AG09309 (cell line): ENCODE measurements around the gene ITCH.

ENCODE experiments used
- DNase-seq: peaks from one replicate; pipeline ENCODE4 v3.0.0-alpha.2; 2010; ENCODE audit warnings: low read depth
- H3K4me3 ChIP-seq: 2 replicates; pipeline ENCODE4 v1.5.1; 2011; ENCODE audit warnings: mild to moderate bottlenecking, low read depth, low read length, moderate library complexity; ENCODE audit not compliant: control insufficient read depth
- TF ChIP-seq, protein P1 (sequence below): IDR thresholded peaks from 2 replicates; pipeline ENCODE4 v1.5.1; 2011; ENCODE audit warnings: mild to moderate bottlenecking, low read depth, low read length, inconsistent platforms; ENCODE audit not compliant: insufficient read depth, control insufficient read depth; ENCODE audit errors: missing control alignments

Gene ITCH

DNA sequence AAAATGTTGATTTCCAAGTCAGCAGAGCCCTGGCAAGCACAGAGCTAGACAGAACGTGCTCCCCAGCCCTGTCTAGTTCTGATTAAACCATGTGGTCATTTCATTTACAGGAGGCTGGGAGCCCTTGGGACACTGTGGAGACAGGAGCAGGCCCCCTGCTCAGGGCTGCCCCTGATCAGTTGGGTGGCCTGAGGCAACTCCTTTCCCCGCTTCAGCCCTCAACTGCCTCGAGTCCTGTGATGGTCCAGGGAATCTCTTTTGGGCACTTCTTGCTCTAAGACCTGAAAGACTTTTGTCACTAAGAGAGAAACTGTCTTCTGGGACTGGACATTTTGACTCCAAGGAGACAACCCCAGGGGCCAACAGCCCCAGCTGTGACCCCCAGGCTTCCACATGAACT, 166.7 kb downstream of the ITCH start:
- DNase-seq, result no peak
- TF ChIP-seq, protein P1, sequence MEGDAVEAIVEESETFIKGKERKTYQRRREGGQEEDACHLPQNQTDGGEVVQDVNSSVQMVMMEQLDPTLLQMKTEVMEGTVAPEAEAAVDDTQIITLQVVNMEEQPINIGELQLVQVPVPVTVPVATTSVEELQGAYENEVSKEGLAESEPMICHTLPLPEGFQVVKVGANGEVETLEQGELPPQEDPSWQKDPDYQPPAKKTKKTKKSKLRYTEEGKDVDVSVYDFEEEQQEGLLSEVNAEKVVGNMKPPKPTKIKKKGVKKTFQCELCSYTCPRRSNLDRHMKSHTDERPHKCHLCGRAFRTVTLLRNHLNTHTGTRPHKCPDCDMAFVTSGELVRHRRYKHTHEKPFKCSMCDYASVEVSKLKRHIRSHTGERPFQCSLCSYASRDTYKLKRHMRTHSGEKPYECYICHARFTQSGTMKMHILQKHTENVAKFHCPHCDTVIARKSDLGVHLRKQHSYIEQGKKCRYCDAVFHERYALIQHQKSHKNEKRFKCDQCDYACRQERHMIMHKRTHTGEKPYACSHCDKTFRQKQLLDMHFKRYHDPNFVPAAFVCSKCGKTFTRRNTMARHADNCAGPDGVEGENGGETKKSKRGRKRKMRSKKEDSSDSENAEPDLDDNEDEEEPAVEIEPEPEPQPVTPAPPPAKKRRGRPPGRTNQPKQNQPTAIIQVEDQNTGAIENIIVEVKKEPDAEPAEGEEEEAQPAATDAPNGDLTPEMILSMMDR, result no peak
- no peak overlapping the region for H3K4me3 ChIP-seq

DNA sequence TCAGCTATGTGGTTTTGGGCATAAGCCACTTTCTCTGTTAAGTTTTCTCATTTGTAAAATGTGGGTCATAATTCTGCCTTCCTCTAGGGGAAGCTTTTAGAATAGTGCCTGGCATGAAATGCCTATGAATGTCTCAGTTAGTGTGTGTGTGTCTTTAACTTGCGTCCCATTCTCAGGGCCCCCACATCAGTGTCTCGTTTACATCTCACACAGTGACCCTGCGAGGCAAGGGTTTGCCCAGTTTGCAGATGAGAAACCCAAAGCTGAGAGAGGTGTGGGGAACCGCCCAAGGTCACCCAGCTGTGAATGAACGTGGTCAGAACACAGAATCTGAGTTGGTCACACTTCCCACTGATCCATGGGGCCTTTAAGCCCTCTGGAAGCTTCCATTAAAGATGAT, 167.3 kb downstream of the ITCH start:
- no peak for DNase-seq
- H3K4me3 ChIP-seq, result no peak overlapping the region
- TF ChIP-seq, protein P1, result no peak

DNA sequence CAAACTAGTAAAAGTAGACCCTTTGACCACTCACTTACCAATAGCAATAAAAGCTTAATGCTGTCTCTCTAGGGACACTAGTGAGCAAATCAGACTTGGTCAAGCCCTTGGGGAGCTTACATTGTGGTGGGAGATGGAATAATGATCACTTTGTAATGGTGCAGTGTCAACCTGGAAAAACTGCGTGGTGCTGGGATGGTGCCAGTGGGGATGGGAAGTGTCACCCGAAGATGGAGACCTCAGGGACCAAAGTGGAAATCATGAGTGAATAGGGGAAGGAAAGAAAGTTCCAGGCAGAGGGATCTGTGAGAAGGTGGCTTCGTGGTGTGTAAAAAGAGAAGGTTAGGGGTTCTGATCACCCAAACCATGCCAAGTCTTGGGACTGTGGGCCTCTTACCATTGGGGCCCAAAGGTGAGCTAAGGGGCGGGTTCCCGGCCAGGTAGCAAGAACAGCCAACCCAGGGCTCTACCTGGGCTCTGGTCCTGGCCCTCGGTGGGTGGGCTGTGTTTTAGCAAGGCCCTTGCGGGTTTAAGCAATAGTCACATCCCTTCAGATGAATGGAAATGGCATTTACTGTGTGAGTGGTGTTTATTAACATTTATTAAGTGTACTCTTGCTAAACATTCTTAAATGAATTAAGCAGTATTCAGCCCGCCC, 168.7 kb downstream of the ITCH start:
- H3K4me3 ChIP-seq, result no peak overlapping the region
- TF ChIP-seq, protein P1, result no peak
- no peak for DNase-seq

DNA sequence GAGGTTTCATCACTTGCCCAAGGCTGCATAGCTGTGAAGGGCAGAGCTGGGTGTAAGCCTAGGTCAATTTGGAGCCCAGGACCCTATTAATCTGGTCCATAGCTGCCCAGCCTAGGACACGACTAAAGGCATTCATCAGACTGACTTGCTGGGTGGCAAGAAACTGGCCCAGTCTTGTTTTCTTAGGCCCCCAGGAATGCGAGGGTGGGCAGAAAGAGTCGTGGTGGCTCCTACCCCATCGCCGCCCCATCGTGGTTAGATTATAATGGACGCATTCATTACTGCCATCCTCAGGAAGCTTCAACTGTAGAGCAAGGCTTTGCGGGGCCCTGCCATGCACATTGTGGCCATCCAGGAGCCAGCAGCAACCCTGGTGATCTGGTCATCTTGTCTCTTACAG, 169.2 kb downstream of the ITCH start:
- DNase-seq, result no peak
- TF ChIP-seq, protein P1, result no peak

DNA sequence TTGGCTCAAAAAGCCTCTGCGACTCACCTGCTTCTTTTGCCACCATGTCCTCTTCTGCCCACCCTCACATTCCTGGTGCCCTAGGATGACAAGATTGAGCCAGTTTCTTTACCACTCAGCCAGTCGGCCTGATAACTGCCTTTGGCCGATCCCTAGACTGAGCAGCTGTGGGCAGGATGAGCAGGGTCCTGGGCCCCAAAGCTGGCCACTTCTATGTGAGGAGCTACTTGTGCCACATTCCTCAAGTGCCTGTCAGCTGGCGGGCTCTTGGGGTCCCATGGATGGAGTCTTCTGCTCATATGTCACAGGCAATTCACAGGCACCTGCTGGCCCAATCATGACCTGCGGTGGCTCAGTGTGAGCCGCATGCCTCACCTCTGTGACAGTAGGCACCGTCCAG, 169.7 kb downstream of the ITCH start:
- no peak for DNase-seq
- TF ChIP-seq, protein P1, result no peak

More for the DNA sequence above, 169.2 kb downstream of the ITCH start:
- H3K4me3 ChIP-seq, result no peak overlapping the region

DNA sequence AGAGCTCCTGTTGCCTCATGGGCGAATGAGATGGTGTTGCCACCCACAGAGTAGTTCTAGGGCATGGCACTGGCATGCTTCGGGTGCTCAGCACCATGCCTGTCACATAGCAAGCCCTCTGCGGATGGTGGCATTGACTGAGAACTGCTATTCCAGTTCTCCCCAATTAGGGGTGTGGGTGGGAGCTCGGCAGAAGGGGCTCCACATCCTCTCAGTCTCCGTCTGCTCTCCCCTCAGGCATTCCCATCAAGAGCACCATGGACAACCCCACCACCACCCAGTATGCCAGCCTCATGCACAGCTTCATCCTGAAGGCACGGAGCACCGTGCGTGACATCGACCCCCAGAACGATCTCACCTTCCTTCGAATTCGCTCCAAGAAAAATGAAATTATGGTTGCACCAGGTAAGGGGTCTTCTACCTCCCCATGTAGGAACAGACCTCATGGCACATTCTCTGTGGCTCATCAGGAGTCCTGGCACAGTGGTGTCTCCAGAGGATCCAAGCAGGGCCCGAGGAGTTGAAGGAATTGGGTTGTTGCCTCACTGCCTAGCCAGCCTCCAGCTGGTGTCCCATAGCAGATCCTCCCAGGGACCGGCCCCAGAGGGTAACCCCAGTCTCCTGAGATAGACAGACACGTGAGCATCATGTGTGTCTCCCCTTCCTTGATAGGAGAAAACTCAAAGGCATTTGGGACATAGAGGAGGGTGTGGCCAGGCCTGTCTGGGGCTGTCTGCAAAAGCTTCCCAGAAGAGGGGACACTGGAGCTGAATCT, 171.5 kb downstream of the ITCH start:
- no peak overlapping the region for H3K4me3 ChIP-seq
- DNase-seq, result no peak
- TF ChIP-seq, protein P1, result no peak

More for the DNA sequence above, 169.7 kb downstream of the ITCH start:
- H3K4me3 ChIP-seq, result no peak overlapping the region
